ENCODE results near the gene COPS4.

DNA sequence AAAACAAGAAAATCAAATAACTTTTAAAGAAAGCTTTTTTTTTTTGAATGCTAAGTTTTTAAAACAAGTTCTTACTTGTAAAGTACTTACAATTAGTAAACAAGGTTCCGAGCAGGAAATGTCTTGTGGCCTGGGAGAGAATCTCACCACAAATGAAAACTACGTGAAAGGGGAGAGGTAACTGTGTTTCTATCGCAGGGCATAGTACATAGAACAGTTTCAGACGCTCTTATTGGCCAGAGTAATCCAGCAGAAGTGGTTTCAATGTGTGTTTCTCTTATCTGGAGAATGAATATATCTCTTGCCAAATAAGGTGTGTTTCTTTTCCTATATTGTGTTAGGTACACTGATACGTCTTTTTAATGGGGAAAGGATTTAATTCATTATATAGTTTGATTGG is 79.6 kb downstream of the COPS4 start, which contains the start of gene PLAC8:
- TF ChIP-seq POLR2A (IDR thresholded peaks at IDR 0.05) (peak in 1 of 3 donors; percentile 82), POLR2AphosphoS5 (IDR thresholded peaks at IDR 0.05) (peak in 1 of 3 donors; percentile 91)
- TF ChIP-seq, protein P1, sequence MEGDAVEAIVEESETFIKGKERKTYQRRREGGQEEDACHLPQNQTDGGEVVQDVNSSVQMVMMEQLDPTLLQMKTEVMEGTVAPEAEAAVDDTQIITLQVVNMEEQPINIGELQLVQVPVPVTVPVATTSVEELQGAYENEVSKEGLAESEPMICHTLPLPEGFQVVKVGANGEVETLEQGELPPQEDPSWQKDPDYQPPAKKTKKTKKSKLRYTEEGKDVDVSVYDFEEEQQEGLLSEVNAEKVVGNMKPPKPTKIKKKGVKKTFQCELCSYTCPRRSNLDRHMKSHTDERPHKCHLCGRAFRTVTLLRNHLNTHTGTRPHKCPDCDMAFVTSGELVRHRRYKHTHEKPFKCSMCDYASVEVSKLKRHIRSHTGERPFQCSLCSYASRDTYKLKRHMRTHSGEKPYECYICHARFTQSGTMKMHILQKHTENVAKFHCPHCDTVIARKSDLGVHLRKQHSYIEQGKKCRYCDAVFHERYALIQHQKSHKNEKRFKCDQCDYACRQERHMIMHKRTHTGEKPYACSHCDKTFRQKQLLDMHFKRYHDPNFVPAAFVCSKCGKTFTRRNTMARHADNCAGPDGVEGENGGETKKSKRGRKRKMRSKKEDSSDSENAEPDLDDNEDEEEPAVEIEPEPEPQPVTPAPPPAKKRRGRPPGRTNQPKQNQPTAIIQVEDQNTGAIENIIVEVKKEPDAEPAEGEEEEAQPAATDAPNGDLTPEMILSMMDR (IDR thresholded peaks at IDR 0.05 in 8 of 11, conservative IDR thresholded peaks at IDR 0.05 in 3 of 11): no peak

All from spleen (tissue), 7 donors.